HG03432 (cell line): ENCODE measurements around the gene KCNQ1.

ENCODE experiments used
- ATAC-seq: cut with Tn5 transposase; IDR thresholded peaks from one replicate; pipeline ENCODE4 v1.9.1; 2021; ENCODE audit warnings: mild to moderate bottlenecking, moderate library complexity; ENCODE audit not compliant: unreplicated experiment

The KCNQ1 gene

GRCh38 chr11:2863276-2863618 is 418.4 kb downstream of the KCNQ1 start:
- no peak for ATAC-seq

- no peak for ATAC-seq
Measured at GRCh38 chr11:2864901-2865300, 420.1 kb downstream of the KCNQ1 start.

DNA sequence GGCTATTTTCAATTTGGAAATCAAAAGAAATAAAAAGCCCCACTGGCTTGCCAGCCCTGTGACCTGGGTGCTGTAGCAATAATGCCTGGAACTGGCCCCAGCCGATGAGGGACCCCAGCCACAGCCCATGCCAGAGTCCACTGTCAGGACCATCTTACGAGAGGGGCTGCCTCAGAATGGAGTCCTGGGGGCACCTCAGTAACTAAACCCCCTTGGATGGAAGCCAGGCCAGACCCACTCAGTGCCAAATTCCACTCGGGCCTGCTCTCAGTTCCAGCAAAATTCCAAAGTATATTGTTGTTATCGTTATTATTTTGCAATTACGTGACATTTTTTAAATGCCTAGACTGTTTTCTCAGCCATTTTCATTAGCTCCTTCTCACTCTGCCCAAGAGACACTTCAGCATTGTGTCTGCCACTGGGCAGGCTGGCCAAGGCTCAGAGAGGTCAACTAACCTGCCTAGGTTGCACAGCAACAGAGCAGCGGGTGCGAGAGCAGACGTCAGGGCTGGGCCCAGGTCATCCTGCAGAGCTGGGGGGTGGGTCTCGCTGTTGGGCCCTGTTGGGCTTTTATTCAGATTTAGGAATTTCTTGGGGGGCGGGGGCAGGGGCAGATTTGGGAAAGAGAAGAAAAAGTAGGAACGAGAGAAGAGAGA is 421.2 kb downstream of the KCNQ1 start:
- ATAC-seq, result no peak

DNA sequence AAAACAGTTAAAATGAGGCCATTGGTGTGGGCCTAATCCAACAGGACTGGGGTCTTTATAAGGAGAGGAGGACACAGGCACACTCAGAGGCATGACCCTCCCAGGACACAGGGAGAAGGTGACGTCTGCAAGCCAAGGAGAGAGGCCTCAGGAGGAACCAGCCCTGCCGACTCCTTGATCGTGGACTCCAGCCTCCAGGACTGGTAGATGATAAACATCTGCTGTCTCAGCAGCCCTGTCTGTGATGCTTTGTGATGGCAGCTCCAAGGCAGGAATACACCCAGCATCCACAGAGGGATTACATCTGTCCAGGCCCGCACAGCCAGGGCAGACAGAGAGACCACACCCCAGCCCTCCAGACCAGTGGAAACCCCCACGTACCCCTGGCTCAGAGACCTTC is 422.3 kb downstream of the KCNQ1 start:
- no peak for ATAC-seq

DNA sequence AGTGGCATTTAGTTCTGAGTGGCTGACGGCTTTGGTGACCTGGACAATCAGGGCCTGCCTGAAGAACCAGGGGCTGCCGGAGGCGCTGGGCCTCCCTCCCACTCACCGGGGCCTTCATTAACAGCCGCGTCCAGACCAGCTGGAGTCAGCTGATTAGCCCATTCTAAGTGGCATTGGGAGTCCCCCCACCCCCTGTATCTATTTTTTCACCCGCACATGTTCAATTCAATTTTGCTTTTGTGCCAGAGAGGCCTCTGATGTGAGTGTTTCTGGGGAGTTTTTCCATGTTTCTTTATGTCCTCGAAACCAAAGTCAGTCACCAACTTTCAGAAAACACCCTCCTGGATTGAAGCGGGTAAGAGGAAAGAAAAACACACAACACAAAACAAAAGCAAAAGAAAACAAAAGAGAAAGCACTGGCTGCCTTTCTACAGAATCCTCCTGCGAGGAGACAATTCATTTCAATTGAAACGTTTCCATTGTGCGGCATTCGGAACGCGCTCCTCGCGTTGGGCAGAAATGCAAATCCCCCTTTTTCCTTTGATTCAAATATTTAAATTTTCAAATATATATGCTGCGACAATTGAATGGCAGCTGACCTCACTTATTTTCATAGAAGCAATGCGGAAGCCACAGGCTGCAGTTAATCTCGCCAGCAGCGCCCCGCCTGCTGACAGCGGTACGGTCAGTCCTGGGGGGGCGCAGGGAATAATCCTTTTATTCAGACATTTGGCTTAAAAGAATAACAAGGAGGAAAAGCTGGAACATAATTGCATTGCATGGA is 423.1 kb downstream of the KCNQ1 start:
- ATAC-seq, result no peak

GRCh38 chr11:2868506-2869133 is 423.8 kb downstream of the KCNQ1 start:
- ATAC-seq, result no peak

GRCh38 chr11:2869134-2869526 is 424.3 kb downstream of the KCNQ1 start:
- no peak for ATAC-seq

- no peak for ATAC-seq
Measured at GRCh38 chr11:2869561-2870427, 425.0 kb downstream of the KCNQ1 start.

GRCh38 chr11:2870460-2870859 is 425.7 kb downstream of the KCNQ1 start:
- ATAC-seq, result no peak

DNA sequence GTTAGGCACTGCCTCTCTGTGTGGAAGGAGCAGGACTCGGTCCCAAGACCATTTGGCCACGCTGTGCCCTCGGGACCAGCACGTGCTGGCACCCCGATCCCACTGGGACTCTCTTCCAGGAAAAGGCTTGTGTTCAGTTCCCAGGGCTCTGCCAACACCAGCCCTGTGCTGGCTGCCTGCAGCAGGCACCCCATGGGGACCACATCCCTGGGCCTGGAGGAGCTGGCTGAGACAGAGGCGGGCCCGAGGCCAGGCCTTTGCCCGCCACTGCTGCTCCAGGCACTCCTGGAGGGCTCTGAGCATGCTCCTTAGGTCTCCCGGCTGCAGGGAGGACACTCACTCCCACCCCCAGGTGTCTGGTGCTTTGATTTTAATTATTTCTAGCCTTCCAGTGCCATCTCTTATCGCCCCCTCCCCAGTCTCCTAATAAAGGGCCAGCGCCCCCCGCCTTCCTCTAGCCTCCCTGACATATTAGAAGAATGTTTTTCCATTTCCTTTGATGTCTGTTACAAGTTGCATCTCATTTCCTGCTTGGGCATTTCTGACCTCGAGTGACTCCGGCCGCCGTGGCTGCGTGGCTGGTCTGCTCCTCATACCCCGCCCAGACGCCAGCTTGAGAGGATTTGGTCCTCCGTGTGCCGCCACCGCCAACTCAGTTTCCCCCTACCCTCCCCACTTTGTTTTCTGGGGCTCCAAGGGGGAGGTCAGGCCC is 426.3 kb downstream of the KCNQ1 start:
- ATAC-seq, result no peak

- no peak for ATAC-seq
Measured at GRCh38 chr11:2874963-2875362, 430.2 kb downstream of the KCNQ1 start.

DNA sequence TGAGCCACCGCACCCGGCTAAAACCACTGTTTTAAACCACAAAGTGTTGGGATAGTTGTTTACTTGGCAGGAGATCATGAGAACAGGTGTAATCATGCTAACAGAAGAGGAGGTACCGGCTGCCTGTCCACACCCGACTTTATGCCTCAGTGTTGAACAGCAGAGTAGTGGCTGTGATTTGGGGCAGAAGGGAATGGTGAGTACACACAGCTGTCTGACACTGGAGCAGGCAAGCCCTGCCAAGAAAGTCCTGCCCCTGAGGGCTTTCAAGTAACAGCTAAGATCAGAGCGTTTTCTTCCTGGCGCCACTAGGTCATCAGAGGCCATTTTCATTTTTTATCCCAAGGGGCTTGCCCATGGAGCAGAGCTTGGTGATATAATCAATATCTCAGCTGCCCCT is 432.7 kb downstream of the KCNQ1 start:
- no peak for ATAC-seq

GRCh38 chr11:2878782-2879181 is 434.0 kb downstream of the KCNQ1 start:
- ATAC-seq, result no peak

DNA sequence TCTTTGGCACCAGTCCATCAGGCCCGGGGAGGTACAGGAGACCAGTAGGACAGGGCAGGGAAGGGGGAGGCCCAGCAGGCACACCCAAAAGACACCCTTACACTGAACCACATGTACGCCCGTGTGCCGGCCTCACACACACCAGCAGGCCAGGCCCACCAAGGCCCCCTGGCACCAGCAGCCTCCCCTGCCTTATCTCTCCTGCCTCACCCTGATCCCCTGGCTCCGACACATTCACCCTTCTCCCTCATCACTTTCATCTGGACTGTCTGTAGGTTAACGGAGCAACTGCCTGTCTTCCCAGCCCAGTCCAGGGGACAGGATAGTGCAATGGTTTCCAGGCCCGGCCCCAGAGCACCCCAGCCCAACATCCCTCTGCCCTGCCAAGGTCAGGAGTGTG is 435.8 kb downstream of the KCNQ1 start:
- no peak for ATAC-seq

- ATAC-seq, result no peak
Measured at GRCh38 chr11:2881076-2881980, 436.5 kb downstream of the KCNQ1 start.

DNA sequence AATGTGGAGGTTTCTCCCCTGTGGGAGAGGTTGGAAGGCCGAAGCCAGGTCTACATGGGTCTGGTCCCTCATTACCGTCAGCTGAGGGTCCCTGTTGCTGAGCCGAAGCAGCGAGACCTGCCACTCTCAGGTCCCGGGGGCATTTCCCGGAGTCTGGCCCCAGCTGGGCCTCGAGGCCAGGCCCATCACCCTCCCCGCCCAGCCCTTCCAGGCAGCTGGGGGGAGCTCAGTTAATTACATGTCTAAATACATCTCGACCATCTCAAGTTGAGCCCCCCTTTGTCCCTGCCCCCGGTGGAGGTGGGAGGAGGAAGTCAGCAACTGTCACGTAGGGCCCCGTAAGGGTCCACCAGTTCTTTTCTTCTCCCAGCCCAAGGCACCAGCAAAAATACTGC is 437.2 kb downstream of the KCNQ1 start:
- no peak for ATAC-seq

DNA sequence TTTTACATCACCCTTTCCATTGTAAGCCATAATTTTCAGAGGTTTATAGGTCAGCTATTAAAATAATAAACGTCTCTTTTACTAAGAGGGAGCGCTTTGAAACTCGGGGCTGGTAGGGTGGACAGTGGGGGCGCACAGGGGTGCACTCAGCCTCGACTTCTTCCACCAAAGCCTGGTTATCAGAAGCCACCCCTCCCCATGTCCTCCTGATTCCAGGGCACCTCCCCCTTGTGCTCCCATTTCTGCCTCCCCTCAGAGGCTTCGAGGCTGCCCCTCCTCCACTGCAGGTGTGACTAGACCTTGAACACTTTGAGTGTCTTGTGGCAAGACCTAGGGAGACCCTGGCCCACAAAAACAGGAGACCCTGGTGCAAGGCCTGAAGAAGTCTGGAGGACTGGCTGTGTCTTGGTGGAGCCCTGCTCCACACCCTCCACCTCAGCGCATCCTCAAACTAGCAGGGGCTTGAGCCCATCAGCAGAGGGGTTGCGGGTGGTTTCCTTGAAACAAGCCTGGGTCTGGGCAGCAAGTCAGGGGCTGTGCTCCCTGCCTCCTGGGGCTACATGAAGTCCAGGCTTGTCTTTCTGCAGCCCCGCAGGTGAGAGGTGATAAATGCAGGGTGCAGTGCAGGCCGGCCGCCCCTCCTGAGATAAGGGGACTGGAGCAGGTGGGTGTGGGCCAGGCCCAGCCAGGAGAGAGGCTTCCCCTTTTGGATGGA is 437.7 kb downstream of the KCNQ1 start:
- ATAC-seq, result no peak

DNA sequence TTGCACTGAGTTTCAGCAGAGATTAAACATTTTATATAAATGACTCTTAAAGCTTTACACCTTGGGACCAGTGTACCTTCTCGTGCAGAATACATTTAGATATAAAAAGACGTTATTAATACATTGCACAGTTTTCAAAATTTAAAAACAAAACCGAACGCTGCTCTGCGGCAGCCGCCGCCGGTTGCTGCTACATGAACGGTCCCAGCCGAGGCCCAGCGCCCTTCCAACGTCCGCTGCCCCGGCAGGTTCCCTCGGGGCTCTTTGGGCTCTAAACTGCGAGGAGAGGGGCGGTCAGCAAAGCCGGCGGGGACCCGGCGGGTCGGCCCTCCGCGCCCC is 438.8 kb downstream of the KCNQ1 start:
- ATAC-seq, result no peak
